NB4 (cell line): ENCODE data around the gene DUS2.

Experiments
- CTCF ChIP-seq: IDR thresholded peaks from one replicate; pipeline ENCODE4 v1.5.1; 2012; ENCODE audit warnings: low read depth, low read length
- MYC ChIP-seq: IDR thresholded peaks from 2 replicates; pipeline ENCODE4 v1.6.1; 2011; ENCODE audit warnings: low read depth, low read length
- POLR2A ChIP-seq: IDR thresholded peaks from 2 replicates; pipeline ENCODE4 v1.6.1; 2011; ENCODE audit warnings: mild to moderate bottlenecking; ENCODE audit not compliant: insufficient read length; ENCODE audit errors: extremely low read depth
- TF ChIP-seq, protein P1 (sequence below): IDR thresholded peaks from 2 replicates; pipeline ENCODE4 v1.6.1; 2011; ENCODE audit warnings: low read depth, low read length

DNA sequence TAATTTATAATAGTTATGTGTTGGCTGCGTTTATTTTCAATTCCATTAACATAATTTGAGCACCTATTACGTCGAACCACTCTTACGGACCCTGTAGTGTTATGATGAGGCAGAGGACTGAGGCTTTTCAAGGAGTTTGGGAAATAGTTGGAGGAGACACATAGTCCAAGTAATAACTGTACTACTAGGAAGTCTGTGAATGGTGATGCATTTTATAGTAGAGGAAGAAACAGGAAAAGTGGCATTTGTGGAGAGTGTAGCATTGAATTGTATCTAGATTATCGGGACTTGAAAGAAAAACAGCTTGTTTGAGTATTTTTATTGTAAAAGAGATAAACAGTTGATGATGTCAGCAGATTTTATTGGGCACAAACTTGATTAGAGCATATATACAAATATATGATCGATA is 63.8 kb downstream of the DUS2 start:
- TF ChIP-seq, protein P1, sequence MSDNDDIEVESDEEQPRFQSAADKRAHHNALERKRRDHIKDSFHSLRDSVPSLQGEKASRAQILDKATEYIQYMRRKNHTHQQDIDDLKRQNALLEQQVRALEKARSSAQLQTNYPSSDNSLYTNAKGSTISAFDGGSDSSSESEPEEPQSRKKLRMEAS: no peak
- TF ChIP-seq CTCF (no peak), POLR2A (no peak), MYC (no peak)
